HG03135 (cell line): ENCODE data around the gene RPS6KB1.
"Not testable (repeated sequence)": the region's sequence is repeated elsewhere in the genome, so short reads cannot be mapped to it uniquely, and the experiment has no call there.

Source experiments
- ATAC-seq: cut with Tn5 transposase; IDR thresholded peaks from one replicate; pipeline ENCODE4 v1.9.1; 2021; ENCODE audit warnings: mild to moderate bottlenecking, moderate library complexity; ENCODE audit not compliant: unreplicated experiment

The RPS6KB1 gene

GRCh38 chr17:59870482-59870881 lies 22.4 kb upstream of the RPS6KB1 start:
- ATAC-seq = no peak

GRCh38 chr17:59872351-59872750 lies 20.6 kb upstream of the RPS6KB1 start:
- ATAC-seq = no peak

GRCh38 chr17:59873414-59873813 lies 19.5 kb upstream of the RPS6KB1 start:
- ATAC-seq = not testable (repeated sequence)

GRCh38 chr17:59874376-59874775 lies 18.5 kb upstream of the RPS6KB1 start:
- no peak for ATAC-seq

- no peak for ATAC-seq
These were observed 16.8 kb upstream of the RPS6KB1 start for GRCh38 chr17:59876107-59876506.

- ATAC-seq = no peak
These were observed 15.0 kb upstream of the RPS6KB1 start for GRCh38 chr17:59877965-59878364.

GRCh38 chr17:59878624-59879023 lies 14.3 kb upstream of the RPS6KB1 start:
- ATAC-seq = no peak

- ATAC-seq = no peak
These were observed 8.1 kb upstream of the RPS6KB1 start for GRCh38 chr17:59884861-59885260.

GRCh38 chr17:59888145-59888750 lies 4.7 kb upstream of the RPS6KB1 start:
- no peak for ATAC-seq

GRCh38 chr17:59890720-59891119 lies 2.2 kb upstream of the RPS6KB1 start:
- no peak for ATAC-seq

GRCh38 chr17:59892251-59892923 lies 534 bp upstream of the RPS6KB1 start:
- peak; percentile 48 for ATAC-seq

GRCh38 chr17:59893676-59894100 lies 767 bp downstream of the RPS6KB1 start:
- ATAC-seq = peak; percentile 8

GRCh38 chr17:59897090-59897489 lies 4.2 kb downstream of the RPS6KB1 start:
- ATAC-seq = no peak

GRCh38 chr17:59899099-59899498 lies 6.2 kb downstream of the RPS6KB1 start:
- no peak for ATAC-seq

- ATAC-seq = no peak
These were observed 8.7 kb downstream of the RPS6KB1 start for GRCh38 chr17:59901604-59902003.

- ATAC-seq = no peak
These were observed 10.5 kb downstream of the RPS6KB1 start for GRCh38 chr17:59903455-59903854.

GRCh38 chr17:59907467-59907866 lies 14.5 kb downstream of the RPS6KB1 start:
- ATAC-seq = no peak

- ATAC-seq = no peak
These were observed 21.4 kb downstream of the RPS6KB1 start for GRCh38 chr17:59914274-59914854.

GRCh38 chr17:59916446-59916845 lies 23.5 kb downstream of the RPS6KB1 start:
- ATAC-seq = no peak

GRCh38 chr17:59920637-59921036 lies 27.7 kb downstream of the RPS6KB1 start:
- ATAC-seq = not testable (repeated sequence)

- not testable (repeated sequence) for ATAC-seq
These were observed 37.2 kb downstream of the RPS6KB1 start for GRCh38 chr17:59930121-59930520.

GRCh38 chr17:59930768-59931167 lies 37.8 kb downstream of the RPS6KB1 start:
- ATAC-seq = not testable (repeated sequence)
